Natural killer cell (primary cell): ENCODE measurements around the gene STMN1. TPM values are rescaled to one million over a fixed set of nuclear protein-coding genes. Genes with fewer than 3 reads are reported as not detected.
A peak's percentile ranks its signal among the peaks of the same experiment; 100 is the strongest.

Source experiments
- ATAC-seq, 3 donors: fragments of 150-1000 bp in 2 of 3; fragments of 200-7000 bp in 1 of 3; cut with Tn5 transposase; 1 replicate in 1 of 3; 2 replicates in 2 of 3; pipeline ENCODE4 v1.10.0; 2021; ENCODE audit warnings: mild to moderate bottlenecking in 2 of 3, moderate library complexity in 2 of 3
- DNase-seq, 2 donors: peaks; one replicate each; pipeline versions ENCODE4 v3.0.0 to v3.0.0-alpha.2; 2013 to 2021; ENCODE audit warnings: mixed read lengths in 1 of 2
- H3K27ac ChIP-seq: one replicate; pipeline ENCODE4 v1.5.1; 2013; ENCODE audit warnings: mild to moderate bottlenecking, low read length
- H3K27me3 ChIP-seq: one replicate; pipeline ENCODE4 v1.6.1; 2013; ENCODE audit warnings: low read length; ENCODE audit not compliant: control insufficient read depth, insufficient read depth
- H3K36me3 ChIP-seq: one replicate; pipeline ENCODE4 v1.6.1; 2013; ENCODE audit warnings: low read length; ENCODE audit not compliant: control insufficient read depth, insufficient read depth
- H3K4me1 ChIP-seq: one replicate; pipeline ENCODE4 v1.6.1; 2013; ENCODE audit warnings: low read length; ENCODE audit not compliant: control insufficient read depth, insufficient read depth
- H3K4me3 ChIP-seq: one replicate; pipeline ENCODE4 v1.5.1; 2013; ENCODE audit warnings: low read length
- H3K9me3 ChIP-seq: one replicate; pipeline ENCODE4 v1.6.1; 2013; ENCODE audit warnings: low read length; ENCODE audit not compliant: control insufficient read depth, insufficient read depth
- H3K27ac Mint-ChIP-seq, 2 donors: one replicate each; pipeline ENCODE4 v1.8.0; 2022; ENCODE audit warnings: mild to moderate bottlenecking in 2 of 2, mixed read lengths in 2 of 2, moderate library complexity in 1 of 2
- H3K27me3 Mint-ChIP-seq, 2 donors: one replicate each; pipeline ENCODE4 v1.8.0; 2022; ENCODE audit warnings: low read depth in 2 of 2, mixed read lengths in 2 of 2
- H3K36me3 Mint-ChIP-seq: one replicate; pipeline ENCODE4 v1.8.0; 2022; ENCODE audit warnings: mixed read lengths
- H3K4me1 Mint-ChIP-seq, 2 donors: one replicate each; pipeline ENCODE4 v1.8.0; 2022; ENCODE audit warnings: mixed read lengths in 2 of 2
- H3K4me3 Mint-ChIP-seq: one replicate; pipeline ENCODE4 v1.8.0; 2022; ENCODE audit warnings: mild to moderate bottlenecking, moderate library complexity, mixed read lengths
- H3K9me3 Mint-ChIP-seq, 2 donors: one replicate each; pipeline ENCODE4 v1.8.0; 2022; ENCODE audit warnings: mixed read lengths in 2 of 2
- CTCF ChIP-seq: fragments of 200-600 bp; IDR thresholded peaks from one replicate; pipeline ENCODE4 v1.8.0; 2022; ENCODE audit warnings: antibody characterized with exemption
- WGBS: methylation state at CpG from one replicate; pipeline ENCODE4 v1.1.7; 2013; ENCODE audit warnings: missing lambda C conversion rate; ENCODE audit not compliant: insufficient coverage; 5-methylcytosine and 5-hydroxymethylcytosine counted together
- intact Hi-C: fragments of 100-400 bp; cut with micrococcal nuclease; formaldehyde crosslinking; loops from one replicate; pipeline ENCODE4 v1.14.2; 2022
- total RNA-seq, 4 donors: library from RNA; stranded (reverse); fragments of 120-200 nt in 1 of 4; gene quantifications; one replicate each; pipeline versions ENCODE4 v1.2.3 to v1.2.4, GENCODE V29; 2013 to 2022

STMN1 gene
- total RNA-seq, 3 donors from 2014 or later (not counting 1 experiment from before 2014, with no cell fraction given), result 26.6 to 41.0 (median 35.2) TPM

- WGBS, result 95% methylated on average over 5 of the region's 5 CpGs
- Mint-ChIP-seq H3K4me1 (peaks cover 0 to 16% of the 10 kb centered on the region in 2 donors), H3K36me3 (no peaks in the 10 kb centered on the region), H3K27ac (no peak overlapping the region), H3K4me3 (no peak overlapping the region), H3K27me3 (no peaks in the 10 kb centered on the region), H3K9me3 (no peaks in the 10 kb centered on the region)
- Histone ChIP-seq H3K27me3 (no peaks in the 10 kb centered on the region), H3K4me3 (no peak overlapping the region), H3K27ac (no peak overlapping the region), H3K36me3 (no peaks in the 10 kb centered on the region), H3K9me3 (no peaks in the 10 kb centered on the region), H3K4me1 (peaks cover 18% of the 10 kb centered on the region)
- ATAC-seq, result no peak
- intact Hi-C loops, result no loop called here
- DNase-seq, result no peak
- no peak for TF ChIP-seq CTCF
These were observed 27.5 kb downstream of the STMN1 start for GRCh38 chr1:25878690-25879089.

GRCh38 chr1:25877155-25877554 is 29.1 kb downstream of the STMN1 start:
- Histone ChIP-seq H3K4me3 (no peak overlapping the region), H3K27me3 (no peaks in the 10 kb centered on the region), H3K27ac (no peak overlapping the region), H3K36me3 (no peaks in the 10 kb centered on the region), H3K9me3 (no peaks in the 10 kb centered on the region), H3K4me1 (peaks cover 18% of the 10 kb centered on the region)
- ATAC-seq (no peak), DNase-seq (no peak)
- TF ChIP-seq CTCF, result no peak
- Mint-ChIP-seq H3K4me3 (no peak overlapping the region), H3K9me3 (no peaks in the 10 kb centered on the region), H3K27me3 (no peaks in the 10 kb centered on the region), H3K36me3 (no peaks in the 10 kb centered on the region), H3K27ac (no peak overlapping the region), H3K4me1 (peaks cover 0 to 16% of the 10 kb centered on the region in 2 donors)
- intact Hi-C loops, result no loop called here
- WGBS, result 100% methylated on average over 1 of the region's 2 CpGs

- Mint-ChIP-seq H3K9me3 (no peaks in the 10 kb centered on the region), H3K4me3 (peak overlapping the region; percentile 37), H3K27me3 (no peaks in the 10 kb centered on the region), H3K36me3 (no peaks in the 10 kb centered on the region), H3K4me1 (peaks cover 0 to 16% of the 10 kb centered on the region in 2 donors), H3K27ac (peak overlapping the region in 1 of 2 donors; percentile 86)
- DNase-seq, result no peak
- WGBS, result 83% methylated on average over 2 of the region's 2 CpGs
- Histone ChIP-seq H3K9me3 (no peaks in the 10 kb centered on the region), H3K36me3 (no peaks in the 10 kb centered on the region), H3K27ac (no peak overlapping the region), H3K4me1 (peaks cover 18% of the 10 kb centered on the region), H3K27me3 (no peaks in the 10 kb centered on the region), H3K4me3 (no peak overlapping the region)
- no peak for TF ChIP-seq CTCF
- ATAC-seq, result no peak
- intact Hi-C loops, result no loop called here
These were observed 29.5 kb downstream of the STMN1 start for GRCh38 chr1:25876693-25877077.
